ENCODE measurements around the gene ARGLU1.

The ARGLU1 gene

GRCh38 chr13:106499113-106499512 lies 68.8 kb downstream of the ARGLU1 start:
- DNase-seq (ENCODE audit: low read depth), result no peak

DNA sequence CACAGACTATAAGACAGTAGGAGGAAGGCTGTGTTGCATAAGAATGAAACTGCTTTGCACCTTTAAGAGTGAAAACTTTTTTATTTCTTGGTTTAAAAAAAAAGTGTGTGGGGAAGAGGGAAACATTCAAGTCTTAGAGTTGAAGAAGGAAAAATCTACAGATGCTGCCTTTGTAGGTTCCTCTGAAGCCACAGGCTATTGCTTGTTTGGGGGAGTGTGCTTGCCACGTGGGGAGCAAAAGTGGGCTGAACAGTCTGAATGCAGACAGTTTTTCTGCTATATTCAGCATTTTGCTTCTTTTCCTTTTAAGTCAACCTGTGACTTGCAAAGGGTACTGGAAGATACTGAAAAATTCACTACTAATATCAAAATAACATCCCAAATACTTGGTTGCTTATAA lies 69.4 kb downstream of the ARGLU1 start:
- no peak for DNase-seq (ENCODE audit: low read depth)

- no peak for DNase-seq (ENCODE audit: low read depth)
Observed at GRCh38 chr13:106498158-106498557, 69.8 kb downstream of the ARGLU1 start.

DNA sequence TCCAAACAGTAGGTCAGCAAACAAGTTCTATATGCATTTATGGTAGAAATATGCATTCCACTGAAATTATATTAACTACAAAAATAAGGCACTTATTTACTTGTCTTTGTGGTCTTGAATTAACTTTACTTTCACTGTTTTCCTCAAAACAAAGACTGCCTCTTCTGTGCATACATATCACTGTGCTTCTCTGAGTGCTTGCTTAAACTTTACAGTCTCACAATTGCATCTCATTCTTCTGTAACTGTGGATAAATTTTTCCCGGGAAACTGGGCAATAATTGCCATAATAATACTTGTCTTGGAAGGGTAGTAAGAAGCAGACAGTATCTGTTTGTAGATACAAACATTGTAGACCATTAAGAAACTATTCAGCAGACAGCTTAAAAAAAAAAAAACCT lies 70.9 kb downstream of the ARGLU1 start:
- no peak for DNase-seq (ENCODE audit: low read depth)

DNA sequence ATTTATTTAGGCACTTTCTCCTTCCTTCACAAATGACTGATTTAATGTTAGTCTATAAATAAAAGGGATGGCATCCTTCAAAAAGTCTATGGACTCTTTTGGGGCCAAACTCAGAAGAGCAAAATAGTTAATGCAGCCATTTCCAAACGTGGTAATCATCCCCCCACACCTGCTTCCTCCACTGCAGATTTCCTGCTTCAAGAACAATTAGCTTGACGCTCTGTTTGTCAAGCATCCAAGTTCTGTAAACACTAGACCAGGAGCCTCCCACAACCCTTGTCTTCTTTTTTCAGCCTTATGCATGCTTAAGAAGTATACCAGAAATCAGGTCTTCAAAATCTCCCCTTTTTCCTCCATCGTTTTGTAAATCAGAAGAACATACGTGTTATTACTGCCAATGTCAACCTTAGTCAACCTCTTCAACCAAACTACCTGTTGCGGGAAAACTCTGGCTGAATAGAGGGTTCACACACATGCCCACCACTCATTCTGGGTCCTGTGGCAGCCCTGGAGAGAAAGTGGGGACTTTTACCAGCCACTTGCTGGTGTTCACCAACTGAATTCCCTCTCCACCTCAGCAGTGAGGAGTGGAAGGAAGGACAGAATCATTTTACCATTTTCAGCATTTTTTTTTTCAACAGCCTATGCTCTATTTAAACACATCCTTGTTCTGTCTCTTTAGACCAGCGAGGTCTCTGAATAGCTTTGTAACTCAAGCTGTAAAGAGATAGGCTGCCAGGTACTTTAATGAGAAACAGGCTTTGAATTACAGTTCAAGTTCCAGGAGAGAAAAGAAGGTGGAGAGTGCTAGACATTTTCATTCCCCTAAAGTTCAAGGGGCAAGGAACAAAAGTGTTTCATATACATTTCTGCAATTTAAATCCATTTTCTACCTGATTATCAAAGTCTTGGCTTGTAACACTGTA lies 71.6 kb downstream of the ARGLU1 start:
- no peak for DNase-seq (ENCODE audit: low read depth)

- no peak for DNase-seq (ENCODE audit: low read depth)
Observed at GRCh38 chr13:106494936-106495335, 73.0 kb downstream of the ARGLU1 start.

DNA sequence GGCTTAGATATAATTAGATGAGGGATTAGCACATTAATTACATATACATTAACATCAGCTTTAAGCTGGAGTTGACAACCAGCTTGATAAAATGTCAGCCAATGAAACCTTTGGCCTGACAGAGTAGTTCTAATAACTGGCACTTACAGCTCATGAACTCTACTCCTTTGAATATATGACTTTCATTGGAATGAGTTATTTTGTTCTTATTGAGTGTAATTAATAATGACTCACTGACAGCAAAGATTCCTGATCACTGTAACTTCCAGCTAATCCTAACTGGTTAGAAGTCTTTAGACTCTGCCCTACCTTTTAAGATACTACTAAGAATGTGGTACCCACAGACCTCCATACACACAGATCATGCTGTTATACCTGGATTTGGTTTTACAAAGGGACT lies 73.4 kb downstream of the ARGLU1 start:
- DNase-seq (ENCODE audit: low read depth), result no peak

DNA sequence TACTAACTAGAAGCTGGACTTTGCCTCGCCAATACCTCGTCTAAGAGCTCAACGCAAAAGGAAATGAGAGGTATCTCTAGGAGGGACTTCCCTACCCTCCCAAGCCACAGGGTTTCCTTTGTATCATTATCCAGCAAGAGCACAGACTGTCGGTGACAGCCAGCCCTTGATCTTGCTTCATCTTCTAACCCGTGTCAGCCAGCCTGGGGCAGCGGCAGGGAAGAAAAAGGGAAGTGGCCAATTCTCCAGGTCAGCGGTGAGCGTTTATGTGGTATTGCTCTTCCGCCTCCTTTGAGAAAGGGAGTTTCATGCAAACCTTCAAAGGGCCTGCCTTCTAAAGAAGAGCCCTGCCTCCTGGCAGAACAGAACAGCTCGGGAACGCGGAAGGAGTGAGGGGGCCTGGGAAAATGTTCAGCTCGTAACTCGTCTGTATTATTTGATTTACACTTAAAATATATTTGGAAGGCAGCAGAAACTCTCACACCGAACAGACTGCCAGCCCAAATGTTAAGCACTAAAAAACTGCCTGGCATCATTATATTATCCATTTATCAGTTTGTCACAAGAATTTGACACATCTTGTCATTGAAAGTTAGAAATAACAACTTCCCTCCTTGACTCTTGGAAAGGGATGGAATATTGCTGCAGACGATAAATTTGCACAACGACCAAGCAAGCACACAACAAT lies 74.3 kb downstream of the ARGLU1 start:
- no peak for DNase-seq (ENCODE audit: low read depth)

DNA sequence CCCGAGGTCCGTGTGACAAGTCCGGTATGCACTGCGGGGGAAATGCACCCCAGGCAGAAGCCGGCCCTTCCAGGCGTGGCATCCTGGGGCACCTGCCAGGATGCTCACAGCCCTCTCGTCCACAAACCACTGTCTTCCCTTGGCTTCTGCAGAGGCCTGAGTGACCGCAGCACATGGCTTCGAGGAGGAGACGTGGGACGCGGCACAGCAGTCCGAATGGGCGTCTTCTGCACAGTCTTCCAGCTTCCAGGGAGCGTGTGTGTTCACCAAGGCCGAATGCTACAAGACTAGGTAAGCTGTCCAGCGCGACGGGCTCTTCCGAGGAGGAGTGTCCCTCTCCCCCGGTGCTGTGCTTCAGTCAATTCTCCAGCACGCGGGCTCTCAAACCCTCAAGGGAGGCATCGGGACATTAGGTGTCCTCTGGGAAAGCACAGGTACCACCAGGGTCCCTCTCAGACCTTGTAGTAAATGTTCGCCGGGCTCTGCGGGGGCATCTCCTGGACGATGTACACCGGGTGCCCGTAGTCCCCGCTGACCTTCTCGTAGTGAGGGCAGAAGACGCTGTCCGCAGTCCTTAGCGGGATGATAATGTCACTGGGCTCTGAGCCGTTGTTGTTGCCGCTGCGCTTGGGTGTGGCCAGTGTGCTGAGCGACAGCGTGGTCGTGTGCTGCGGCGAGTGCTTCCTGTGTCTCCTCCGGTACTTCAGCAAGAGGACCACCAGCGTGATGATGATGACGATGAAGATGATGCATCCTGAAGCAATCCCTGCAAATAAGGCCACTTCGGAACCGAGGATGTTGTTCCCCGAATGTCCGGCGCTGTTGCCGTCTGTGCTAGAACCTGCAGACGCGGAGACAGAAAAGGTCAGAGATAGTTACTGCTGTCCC lies 75.1 kb downstream of the ARGLU1 start:
- no peak for DNase-seq (ENCODE audit: low read depth)

- DNase-seq (ENCODE audit: low read depth), result no peak
Observed at GRCh38 chr13:106491928-106492587, 75.9 kb downstream of the ARGLU1 start.
